Fibroblast of lung (primary cell): ENCODE data around the gene AKR1A1. TPM values are rescaled to one million over a fixed set of nuclear protein-coding genes. Genes with fewer than 3 reads are reported as not detected.
"Not testable (repeated sequence)": the region's sequence is repeated elsewhere in the genome, so short reads cannot be mapped to it uniquely, and the experiment has no call there.

Source experiments
- DNase-seq, 2 donors: peaks; one replicate each; pipeline versions ENCODE4 v3.0.0 to v3.0.0-alpha.2; 2010; ENCODE audit warnings: low read depth in 2 of 2
- H2AFZ ChIP-seq: 2 replicates; pipeline ENCODE4 v1.5.1; 2012; ENCODE audit warnings: low read length, control low read depth, inconsistent platforms
- H3K27ac ChIP-seq: 2 replicates; pipeline ENCODE4 v1.5.1; 2011; ENCODE audit warnings: low read length, control low read depth; ENCODE audit not compliant: insufficient read depth
- H3K27me3 ChIP-seq: 2 replicates; pipeline ENCODE4 v1.5.1; 2011; ENCODE audit warnings: mild to moderate bottlenecking, low read length; ENCODE audit not compliant: control insufficient read depth, insufficient read depth
- H3K36me3 ChIP-seq: 2 replicates; pipeline ENCODE4 v1.5.1; 2011; ENCODE audit warnings: low read length; ENCODE audit not compliant: control insufficient read depth, insufficient read depth
- H3K4me1 ChIP-seq: 2 replicates; pipeline ENCODE4 v1.5.1; 2011; ENCODE audit warnings: low read length; ENCODE audit not compliant: control insufficient read depth, insufficient read depth; ENCODE audit errors: extremely low read depth
- H3K4me2 ChIP-seq: 2 replicates; pipeline ENCODE4 v1.5.1; 2011; ENCODE audit warnings: low read length, control low read depth; ENCODE audit not compliant: insufficient read depth; ENCODE audit errors: extremely low read depth
- H3K4me3 ChIP-seq, 4 experiments: fragments of 200-600 bp in 1 of 4; sonication (generic) in 1 of 4; replicated peaks in 1 of 4; 2 replicates each; pipeline ENCODE4 v1.5.1; 2011 to 2016; ENCODE audit warnings: low read length in 4 of 4, low read depth in 3 of 4, mild to moderate bottlenecking in 3 of 4, control low read depth in 2 of 4, inconsistent platforms in 1 of 4, mixed read lengths in 1 of 4; ENCODE audit not compliant: insufficient read depth in 1 of 4; ENCODE audit errors: control extremely low read depth in 1 of 4
- H3K79me2 ChIP-seq: 2 replicates; pipeline ENCODE4 v1.5.1; 2012; ENCODE audit warnings: mild to moderate bottlenecking, low read length, inconsistent platforms; ENCODE audit not compliant: control insufficient read depth, insufficient read depth
- H3K9ac ChIP-seq: 2 replicates; pipeline ENCODE4 v1.5.1; 2011; ENCODE audit warnings: mild to moderate bottlenecking, low read length, control low read depth; ENCODE audit not compliant: insufficient read depth
- H3K9me3 ChIP-seq: 2 replicates; pipeline ENCODE4 v1.5.1; 2012; ENCODE audit warnings: low read depth, low read length; ENCODE audit not compliant: control insufficient read depth, insufficient read depth
- H4K20me1 ChIP-seq: 2 replicates; pipeline ENCODE4 v1.5.1; 2011; ENCODE audit warnings: low read length; ENCODE audit not compliant: control insufficient read depth, insufficient read depth; ENCODE audit errors: extremely low read depth
- EZH2 ChIP-seq: IDR thresholded peaks from 2 replicates; pipeline ENCODE4 v1.5.1; 2012; ENCODE audit warnings: low read length, control low read depth, mild to moderate bottlenecking; ENCODE audit errors: missing control alignments
- polyA plus RNA-seq, 2 donors: library from polyadenylated mRNA; depleted of rRNA in 1 of 2; stranded (reverse) in 1 of 2; unstranded in 1 of 2; fragments of >200 nt; gene quantifications; 2 replicates each; pipeline ENCODE4 v1.2.1, GENCODE V29; 2011 to 2012; ENCODE audit warnings: missing spikeins in 1 of 2
- total RNA-seq: library from RNA; depleted of rRNA; stranded (reverse); fragments of >200 nt; gene quantifications from 2 replicates; pipeline ENCODE4 v1.2.1, GENCODE V29; 2014
- TF ChIP-seq, protein P1 (sequence below), 2 donors: IDR thresholded peaks in 1 of 2; conservative IDR thresholded peaks in 1 of 2; 1 replicate in 1 of 2; 2 replicates in 1 of 2; pipeline ENCODE4 v1.5.1; 2011 to 2012; ENCODE audit warnings: low read length in 2 of 2, control low read depth in 1 of 2, inconsistent platforms in 1 of 2, low read depth in 1 of 2, mild to moderate bottlenecking in 1 of 2

AKR1A1 gene
- total and polyA plus RNA-seq, 2 donors (not counting 1 experiment from before 2014, with no cell fraction given): 110 TPM

DNA sequence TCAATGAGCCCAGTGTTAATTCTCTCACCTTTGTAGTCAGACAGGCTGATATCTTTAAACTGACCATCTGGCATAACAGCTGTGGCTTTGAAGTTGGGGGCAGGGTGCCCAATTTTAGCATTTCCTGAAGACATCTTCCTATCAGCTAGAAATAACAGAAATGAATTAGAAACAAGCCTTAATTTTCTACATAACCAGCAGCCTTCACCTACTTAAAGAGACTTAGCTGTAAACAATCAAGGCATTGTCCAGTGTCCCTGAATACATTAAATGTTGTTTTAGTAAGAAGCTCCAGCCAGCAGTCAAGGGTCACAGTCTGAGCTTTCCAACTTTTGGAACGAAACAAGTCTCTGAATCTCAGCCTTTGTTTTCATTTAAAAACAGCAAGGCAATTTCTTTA is 31.7 kb upstream of the AKR1A1 start:
- H3K36me3 ChIP-seq: peaks cover 12% of the 10 kb centered on the region
- H3K27ac ChIP-seq: no peak overlapping the region
- DNase-seq: peak; percentile 17 to 20
- H3K4me3 ChIP-seq: peak overlapping the region; percentile 13 to 97 (median 30)
- H3K9me3 ChIP-seq: no peaks in the 10 kb centered on the region
- no peak overlapping the region for H2AFZ ChIP-seq
- peaks cover 50% of the 10 kb centered on the region for H3K79me2 ChIP-seq
- H3K4me2 ChIP-seq: peak overlapping the region; percentile 89
- TF ChIP-seq EZH2: no peak
- TF ChIP-seq, protein P1, sequence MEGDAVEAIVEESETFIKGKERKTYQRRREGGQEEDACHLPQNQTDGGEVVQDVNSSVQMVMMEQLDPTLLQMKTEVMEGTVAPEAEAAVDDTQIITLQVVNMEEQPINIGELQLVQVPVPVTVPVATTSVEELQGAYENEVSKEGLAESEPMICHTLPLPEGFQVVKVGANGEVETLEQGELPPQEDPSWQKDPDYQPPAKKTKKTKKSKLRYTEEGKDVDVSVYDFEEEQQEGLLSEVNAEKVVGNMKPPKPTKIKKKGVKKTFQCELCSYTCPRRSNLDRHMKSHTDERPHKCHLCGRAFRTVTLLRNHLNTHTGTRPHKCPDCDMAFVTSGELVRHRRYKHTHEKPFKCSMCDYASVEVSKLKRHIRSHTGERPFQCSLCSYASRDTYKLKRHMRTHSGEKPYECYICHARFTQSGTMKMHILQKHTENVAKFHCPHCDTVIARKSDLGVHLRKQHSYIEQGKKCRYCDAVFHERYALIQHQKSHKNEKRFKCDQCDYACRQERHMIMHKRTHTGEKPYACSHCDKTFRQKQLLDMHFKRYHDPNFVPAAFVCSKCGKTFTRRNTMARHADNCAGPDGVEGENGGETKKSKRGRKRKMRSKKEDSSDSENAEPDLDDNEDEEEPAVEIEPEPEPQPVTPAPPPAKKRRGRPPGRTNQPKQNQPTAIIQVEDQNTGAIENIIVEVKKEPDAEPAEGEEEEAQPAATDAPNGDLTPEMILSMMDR (conservative IDR thresholded peaks at IDR 0.05 in 1 of 2, IDR thresholded peaks at IDR 0.05 in 1 of 2; ENCODE audit: low read depth in 1 of 2, low read length in 2 of 2): no peak
- peaks cover 6% of the 10 kb centered on the region for H3K4me1 ChIP-seq
- peaks cover 2% of the 10 kb centered on the region for H4K20me1 ChIP-seq
- H3K9ac ChIP-seq: no peak overlapping the region
- no peaks in the 10 kb centered on the region for H3K27me3 ChIP-seq

DNA sequence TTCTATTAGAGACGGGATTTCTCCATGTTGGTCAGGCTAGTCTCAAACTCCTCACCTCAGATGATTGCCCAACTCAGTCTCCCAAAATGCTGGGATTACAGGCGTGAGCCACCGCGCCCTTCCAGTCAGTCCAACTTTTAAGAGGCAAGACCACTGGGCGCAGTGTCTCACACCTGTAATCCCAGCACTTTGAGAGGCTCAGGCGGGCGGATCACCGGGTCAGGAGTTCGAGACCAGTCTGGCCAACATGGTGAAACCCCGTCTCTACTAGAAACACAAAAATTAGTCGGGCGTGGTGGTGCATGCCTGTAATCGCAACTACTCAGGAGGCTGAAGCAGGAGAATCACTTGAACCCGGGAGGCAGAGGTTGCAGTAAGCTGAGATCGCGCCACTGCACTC is 30.9 kb upstream of the AKR1A1 start:
- not testable (repeated sequence) for H2AFZ ChIP-seq, H3K9ac ChIP-seq, H3K27me3 ChIP-seq, H3K4me1 ChIP-seq, H3K9me3 ChIP-seq, DNase-seq, H4K20me1 ChIP-seq, H3K27ac ChIP-seq, H3K36me3 ChIP-seq
- Histone ChIP-seq H3K4me3 (peak overlapping the region in 3 of 4 experiments; percentile 96 to 100 (median 97)), H3K4me2 (peak overlapping the region; percentile 79), H3K79me2 (peaks cover 50% of the 10 kb centered on the region)

DNA sequence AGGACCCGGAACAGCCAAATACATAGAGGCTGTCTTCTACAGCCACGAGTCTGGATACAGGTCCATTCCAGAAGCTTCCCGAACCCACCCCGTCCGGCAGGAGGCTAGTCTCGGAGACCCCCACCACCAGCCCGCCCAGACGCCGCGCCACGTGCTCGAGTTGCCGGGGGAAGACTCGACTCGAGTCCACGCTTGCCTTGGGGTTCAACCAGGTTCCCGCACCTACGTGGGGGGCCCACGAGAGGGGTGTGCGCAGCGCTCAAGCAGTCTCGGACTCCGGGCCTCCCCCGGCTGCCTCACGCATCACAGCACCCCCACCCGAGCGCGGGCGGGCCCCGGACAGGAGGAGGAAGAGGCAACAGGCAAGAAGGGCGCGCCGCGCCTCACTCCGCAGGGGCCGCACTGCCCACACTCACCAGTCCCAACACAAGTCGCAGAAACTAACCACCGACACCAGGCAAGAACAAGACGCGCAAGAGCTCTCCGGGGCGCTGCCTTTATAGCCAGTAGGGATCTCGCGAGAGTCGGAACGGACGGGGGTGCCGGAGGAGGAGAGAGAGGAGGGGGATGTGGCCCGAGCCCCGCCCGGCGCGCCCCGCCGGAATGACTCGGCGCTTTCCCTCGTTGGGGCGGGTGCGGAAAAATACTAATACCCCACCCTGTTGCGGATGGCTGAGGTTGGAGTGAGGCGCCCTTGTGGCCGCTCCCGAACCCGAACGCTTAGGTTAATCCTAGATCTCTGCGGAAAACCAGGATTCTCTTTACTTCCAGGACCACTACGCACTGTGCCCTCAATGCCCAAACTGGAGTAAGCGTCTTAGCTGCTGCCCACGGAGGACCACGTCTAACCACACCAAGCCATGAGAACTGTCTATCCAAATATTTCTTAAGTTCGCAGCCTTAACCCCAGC is 29.0 kb upstream of the AKR1A1 start, which contains the start of gene PRDX1:
Gene PRDX1 (minus strand): TSS at position 472 of the 911 bp plus-strand sequence. CDS start 2,841 bp downstream, outside the sequence.
- Histone ChIP-seq H2AFZ (peak within 1 kb of the TSS; percentile 63), H3K4me3 (peak within 1 kb of the TSS; percentile 96 to 100 (median 97)), H4K20me1 (peaks cover 2% of the 10 kb centered on the region), H3K4me1 (peaks cover 6% of the 10 kb centered on the region), H3K79me2 (peaks cover 41% of the 10 kb centered on the region), H3K36me3 (peaks cover 3% of the 10 kb centered on the region), H3K9me3 (no peaks in the 10 kb centered on the region), H3K4me2 (peak within 1 kb of the TSS; percentile 86), H3K27ac (peak within 1 kb of the TSS; percentile 96), H3K27me3 (no peaks in the 10 kb centered on the region), H3K9ac (peak within 1 kb of the TSS; percentile 95)
- TF ChIP-seq, protein P1 (conservative IDR thresholded peaks at IDR 0.05 in 1 of 2, IDR thresholded peaks at IDR 0.05 in 1 of 2; ENCODE audit: low read depth in 1 of 2, low read length in 2 of 2): peak in 1 of 2 donors; percentile 11
- TF ChIP-seq EZH2: no peak
- peak; percentile 90 to 96 for DNase-seq
